CD4-positive, alpha-beta T cell (primary cell): ENCODE measurements around the gene PFN1. TPM values are rescaled to one million over a fixed set of nuclear protein-coding genes. Genes with fewer than 3 reads are reported as not detected.

ENCODE experiments used
- ATAC-seq: fragments of 200-7000 bp; cut with Tn5 transposase; one replicate; pipeline ENCODE4 v1.10.0; 2022; ENCODE audit warnings: mild to moderate bottlenecking; ENCODE audit not compliant: poor library complexity
- CTCF ChIA-PET: fragments of 350-600 bp; sonication (Branson Sonifier 250); formaldehyde crosslinking; loops from one replicate; lab custom pipeline; 2021; ENCODE audit warnings: antibody characterized with exemption, inconsistent platforms; lab: Charles Lee
- POLR2A ChIA-PET: fragments of 350-600 bp; sonication (Branson Sonifier 250); formaldehyde crosslinking; loops from one replicate; lab custom pipeline; 2021; ENCODE audit warnings: antibody characterized with exemption, inconsistent platforms; lab: Charles Lee
- DNase-seq, 14 experiments: peaks; one replicate each; pipeline ENCODE4 v3.0.0-alpha.2; 2013 to 2020; ENCODE audit warnings: mixed read lengths in 2 of 14
- H3K27ac ChIP-seq, 2 donors: one replicate each; pipeline versions ENCODE4 v1.5.1 to v1.7.0; 2013; ENCODE audit warnings: low read length in 2 of 2, low read depth in 1 of 2, mild to moderate bottlenecking in 1 of 2
- H3K27me3 ChIP-seq, 2 experiments: 1 replicate in 1 of 2; 2 replicates in 1 of 2; pipeline versions ENCODE4 v1.6.1 to v1.7.0; 2013; ENCODE audit warnings: low read length in 2 of 2, control low read depth in 1 of 2, mild to moderate bottlenecking in 1 of 2, moderate library complexity in 1 of 2; ENCODE audit not compliant: insufficient read depth in 2 of 2, control insufficient read depth in 1 of 2
- H3K36me3 ChIP-seq: one replicate; pipeline ENCODE4 v1.6.1; 2013; ENCODE audit warnings: low read length, control low read depth; ENCODE audit not compliant: insufficient read depth
- H3K4me1 ChIP-seq: one replicate; pipeline ENCODE4 v1.6.1; 2013; ENCODE audit warnings: low read length, control low read depth; ENCODE audit not compliant: insufficient read depth
- H3K4me3 ChIP-seq: one replicate; pipeline ENCODE4 v1.5.1; 2013; ENCODE audit warnings: mild to moderate bottlenecking, low read length, moderate library complexity
- H3K9me3 ChIP-seq, 2 experiments: 1 replicate in 1 of 2; 2 replicates in 1 of 2; pipeline versions ENCODE4 v1.6.1 to v1.7.0; 2013; ENCODE audit warnings: low read length in 2 of 2, mild to moderate bottlenecking in 2 of 2, control low read depth in 1 of 2, moderate library complexity in 1 of 2; ENCODE audit not compliant: control insufficient read depth in 1 of 2, insufficient read depth in 1 of 2
- H3K27ac Mint-ChIP-seq: one replicate; pipeline ENCODE4 v1.8.0; 2020; ENCODE audit warnings: mixed read lengths
- H3K27me3 Mint-ChIP-seq: one replicate; pipeline ENCODE4 v1.8.0; 2021; ENCODE audit warnings: mixed read lengths
- H3K36me3 Mint-ChIP-seq: one replicate; pipeline ENCODE4 v1.8.0; 2021; ENCODE audit warnings: low read depth, mixed read lengths
- H3K4me1 Mint-ChIP-seq: one replicate; pipeline ENCODE4 v1.8.0; 2021; ENCODE audit warnings: low read depth, mixed read lengths
- H3K4me3 Mint-ChIP-seq: one replicate; pipeline ENCODE4 v1.8.0; 2020; ENCODE audit warnings: mild to moderate bottlenecking, mixed read lengths
- H3K9me3 Mint-ChIP-seq: one replicate; pipeline ENCODE4 v1.8.0; 2020; ENCODE audit warnings: mixed read lengths
- intact Hi-C, 2 experiments: fragments of 100-400 bp; cut with DNase I in 1 of 2; cut with micrococcal nuclease in 1 of 2; formaldehyde crosslinking; loops; one replicate each; pipeline versions ENCODE4 v1.15.1 to v1.9.0; 2023 to 2025; cut with DNase I, micrococcal nuclease
- polyA plus RNA-seq, 2 donors: library from polyadenylated mRNA; unstranded; fragments of 120-200 nt; gene quantifications; one replicate each; pipeline ENCODE4 v1.2.1, GENCODE V29; 2013
- total RNA-seq, 174 experiments: library from RNA in 2 of 174; stranded (reverse) in 2 of 174; gene quantifications; one replicate each; pipeline ENCODE4 v1.2.3 and lab custom pipeline; 2021 to 2026
- TF ChIP-seq, protein P1 (sequence below): fragments of 200-600 bp; IDR thresholded peaks from one replicate; pipeline ENCODE4 v1.8.0; 2022; ENCODE audit warnings: antibody characterized with exemption, mild to moderate bottlenecking

The PFN1 gene
- total RNA-seq (100 to 1,000 TPM; 349 to 362 TPM), total RNA-seq (lab: John Stamatoyannopoulos, UW) (209 to 1,309 (median 380) reads per million in 172 experiments)
- 1,654 TPM for polyA plus RNA-seq (2013, experiment 1 of 2)
- polyA plus RNA-seq (2013, experiment 2 of 2) = 1,501 TPM

DNA sequence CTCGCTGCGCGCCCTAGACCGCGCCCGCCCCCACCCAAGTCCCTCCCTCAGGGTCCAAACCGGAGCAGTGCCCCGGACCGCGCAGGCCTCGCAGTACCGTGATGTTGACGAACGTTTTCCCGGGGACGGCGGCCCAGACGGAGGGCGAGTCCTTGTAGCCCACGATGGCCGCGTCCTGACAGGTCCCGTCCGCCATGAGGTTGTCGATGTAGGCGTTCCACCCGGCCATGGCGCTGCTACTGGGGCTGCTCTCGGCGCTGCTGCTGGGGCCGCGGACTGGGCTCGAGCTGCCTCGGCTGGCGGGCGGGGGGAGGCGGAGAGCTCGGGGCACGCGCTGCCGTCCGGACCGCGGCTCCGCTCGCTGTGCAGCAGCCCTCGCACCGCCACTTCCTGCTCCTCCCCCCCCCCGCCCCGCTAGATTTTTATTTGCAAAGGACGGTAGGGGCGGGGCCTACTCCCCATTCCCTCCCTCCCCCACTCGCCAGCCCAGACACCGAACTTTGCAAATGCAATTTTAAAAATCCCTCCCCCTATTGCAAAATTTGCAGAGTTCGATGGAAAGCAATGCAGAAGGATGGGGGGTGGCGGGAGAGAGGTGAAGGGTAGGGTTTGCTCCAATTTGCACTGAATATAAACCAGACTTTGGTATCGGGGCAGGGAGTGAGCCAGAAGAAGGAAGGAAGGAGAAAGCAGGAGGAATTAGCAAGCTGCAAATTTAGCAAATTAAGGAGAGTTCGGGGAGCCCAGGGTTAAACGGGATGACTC is at the start of gene PFN1:
TSS of gene PFN1 (minus strand) at position 365 of the 765 bp plus-strand sequence. CDS start at position 229, 136 bp downstream.
- H3K27ac ChIP-seq = peak within 1 kb of the TSS; percentile 96 to 98
- DNase-seq (peak; percentile 82 to 96 (median 90)), ATAC-seq (peak; percentile 55)
- H3K9me3 ChIP-seq = peaks cover 0 to 3% of the 10 kb centered on the region in 2 experiments
- H3K27me3 ChIP-seq = no peaks in the 10 kb centered on the region
- peak within 1 kb of the TSS; percentile 90 for H3K27ac Mint-ChIP-seq
- H3K9me3 Mint-ChIP-seq = no peaks in the 10 kb centered on the region
- H3K36me3 ChIP-seq = peaks cover 35% of the 10 kb centered on the region
- peaks cover 55% of the 10 kb centered on the region for H3K4me1 Mint-ChIP-seq
- intact Hi-C loops = loop anchor here (1.0 to 5.0 kb wide), 4 partner anchors 8 to 236 kb away; partner anchors contain the start of genes ARRB2 (in 2 of the 2), INCA1 (in 1 of the 2), KIF1C (in 1 of the 2) and RNF167 (in 1 of the 2)
- H3K27me3 Mint-ChIP-seq = no peaks in the 10 kb centered on the region
- H3K4me3 Mint-ChIP-seq = peak within 1 kb of the TSS; percentile 99
- POLR2A ChIA-PET = interaction anchor here (0.9 to 13.9 kb wide), 21 partner anchors 9 to 805 kb away, joined by 3 to 350 read pairs (median 5); partner anchors contain the start of genes ARRB2, C17orf107, CHRNE and CYB5D2
- H3K36me3 Mint-ChIP-seq = peaks cover 45% of the 10 kb centered on the region
- CTCF ChIA-PET = interaction anchor here (1.2 to 1.5 kb wide), 3 partner anchors 20 to 49 kb away, joined by 3 to 4 read pairs (median 3); partner anchors contain the start of genes C17orf107 and SPAG7
- H3K4me1 ChIP-seq = peaks cover 51% of the 10 kb centered on the region
- TF ChIP-seq, protein P1, sequence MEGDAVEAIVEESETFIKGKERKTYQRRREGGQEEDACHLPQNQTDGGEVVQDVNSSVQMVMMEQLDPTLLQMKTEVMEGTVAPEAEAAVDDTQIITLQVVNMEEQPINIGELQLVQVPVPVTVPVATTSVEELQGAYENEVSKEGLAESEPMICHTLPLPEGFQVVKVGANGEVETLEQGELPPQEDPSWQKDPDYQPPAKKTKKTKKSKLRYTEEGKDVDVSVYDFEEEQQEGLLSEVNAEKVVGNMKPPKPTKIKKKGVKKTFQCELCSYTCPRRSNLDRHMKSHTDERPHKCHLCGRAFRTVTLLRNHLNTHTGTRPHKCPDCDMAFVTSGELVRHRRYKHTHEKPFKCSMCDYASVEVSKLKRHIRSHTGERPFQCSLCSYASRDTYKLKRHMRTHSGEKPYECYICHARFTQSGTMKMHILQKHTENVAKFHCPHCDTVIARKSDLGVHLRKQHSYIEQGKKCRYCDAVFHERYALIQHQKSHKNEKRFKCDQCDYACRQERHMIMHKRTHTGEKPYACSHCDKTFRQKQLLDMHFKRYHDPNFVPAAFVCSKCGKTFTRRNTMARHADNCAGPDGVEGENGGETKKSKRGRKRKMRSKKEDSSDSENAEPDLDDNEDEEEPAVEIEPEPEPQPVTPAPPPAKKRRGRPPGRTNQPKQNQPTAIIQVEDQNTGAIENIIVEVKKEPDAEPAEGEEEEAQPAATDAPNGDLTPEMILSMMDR = no peak
- peak within 1 kb of the TSS; percentile 99 for H3K4me3 ChIP-seq

DNA sequence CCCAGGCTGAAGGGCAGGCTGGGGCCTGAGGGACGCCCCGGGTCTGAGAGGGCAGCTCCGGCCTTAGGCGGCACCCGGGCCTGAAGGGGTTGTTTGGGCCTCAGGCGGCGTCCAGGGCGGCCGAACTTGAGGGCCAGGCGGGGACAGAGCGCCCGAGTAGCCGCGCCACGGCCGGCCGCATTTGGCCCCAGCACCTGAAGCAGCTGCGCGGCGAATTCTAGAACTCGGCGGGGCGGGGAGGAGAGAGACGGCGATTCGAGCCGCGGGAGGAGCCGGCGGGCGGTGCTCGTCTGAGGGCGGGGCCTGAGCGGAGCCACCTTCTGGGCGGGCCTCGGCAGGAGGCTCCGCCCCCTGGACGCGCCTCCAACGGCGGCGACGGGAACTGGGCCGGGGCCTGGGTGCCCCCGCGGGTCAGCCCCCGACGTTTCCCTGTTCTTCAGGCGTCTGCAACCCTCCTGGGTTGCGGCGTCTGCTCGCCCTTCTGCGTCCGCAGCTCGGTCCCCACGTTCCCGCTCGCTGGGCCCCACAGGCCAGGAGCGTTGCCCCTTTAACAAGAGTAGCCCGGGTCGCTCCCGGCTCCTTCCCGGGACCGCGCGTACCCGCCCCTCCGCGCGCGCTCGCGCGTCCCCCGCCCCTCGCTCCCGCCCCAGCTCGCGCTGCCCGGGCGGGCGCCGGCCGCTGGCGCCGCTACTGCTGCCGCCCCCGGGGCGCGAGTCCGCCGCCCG is 49.1 kb upstream of the PFN1 start, which contains the start of the genes INCA1 and KIF1C:
TSS of gene INCA1 (minus strand) at position 221 of the 725 bp plus-strand sequence. CDS start 3,085 bp downstream, outside the sequence.
TSS of gene KIF1C (plus strand) at position 649 of the 725 bp plus-strand sequence. CDS start 2,297 bp downstream, outside the sequence.
- Histone ChIP-seq H3K4me1 (peaks cover 24% of the 10 kb centered on the region), H3K4me3 (peak within 1 kb of the TSS; percentile 62), H3K9me3 (no peaks in the 10 kb centered on the region), H3K27ac (peak within 1 kb of the TSS; percentile 22 to 69), H3K27me3 (no peaks in the 10 kb centered on the region), H3K36me3 (peaks cover 11% of the 10 kb centered on the region)
- peaks cover 25% of the 10 kb centered on the region for H3K4me1 Mint-ChIP-seq
- intact Hi-C loops = loop anchor here (1.0 to 2.0 kb wide), 4 partner anchors 10 to 59 kb away; partner anchors contain the start of genes CAMTA2 (in 1 of the 2) and PFN1 (in 1 of the 2)
- peak within 1 kb of the TSS; percentile 85 for H3K4me3 Mint-ChIP-seq
- peak within 1 kb of the TSS; percentile 81 for H3K27ac Mint-ChIP-seq
- no peaks in the 10 kb centered on the region for H3K9me3 Mint-ChIP-seq
- H3K36me3 Mint-ChIP-seq = peaks cover 28% of the 10 kb centered on the region
- H3K27me3 Mint-ChIP-seq = no peaks in the 10 kb centered on the region
- POLR2A ChIA-PET = interaction anchor here (0.7 to 3.8 kb wide), 16 partner anchors 10 to 854 kb away, joined by 3 to 39 read pairs (median 6); partner anchors contain the start of genes CAMTA2, CYB5D2, NUP88 and PFN1
- TF ChIP-seq, protein P1 = no peak
- ATAC-seq (peak; percentile 98), DNase-seq (peak; percentile 83 to 96 (median 89))
- CTCF ChIA-PET = interaction anchor here (0.8 to 2.3 kb wide), 5 partner anchors 10 to 88 kb away, joined by 3 to 12 read pairs (median 3); partner anchors contain the start of gene CAMTA2
